Activated naive CD4-positive, alpha-beta T cell treated with anti-CD3 and anti-CD28 coated beads, Interleukin-2, amount 10 ng/mL, durations not matched to agents 5 hours and 36 hours (primary cell): ENCODE measurements around the gene GBP2. TPM values are rescaled to one million over a fixed set of nuclear protein-coding genes. Genes with fewer than 3 reads are reported as not detected.

ENCODE experiments used
- total RNA-seq, 2 experiments: library from RNA; stranded (reverse); gene quantifications; one replicate each; pipeline ENCODE4 v1.2.3, GENCODE V29; 2021

Gene GBP2, protein sequence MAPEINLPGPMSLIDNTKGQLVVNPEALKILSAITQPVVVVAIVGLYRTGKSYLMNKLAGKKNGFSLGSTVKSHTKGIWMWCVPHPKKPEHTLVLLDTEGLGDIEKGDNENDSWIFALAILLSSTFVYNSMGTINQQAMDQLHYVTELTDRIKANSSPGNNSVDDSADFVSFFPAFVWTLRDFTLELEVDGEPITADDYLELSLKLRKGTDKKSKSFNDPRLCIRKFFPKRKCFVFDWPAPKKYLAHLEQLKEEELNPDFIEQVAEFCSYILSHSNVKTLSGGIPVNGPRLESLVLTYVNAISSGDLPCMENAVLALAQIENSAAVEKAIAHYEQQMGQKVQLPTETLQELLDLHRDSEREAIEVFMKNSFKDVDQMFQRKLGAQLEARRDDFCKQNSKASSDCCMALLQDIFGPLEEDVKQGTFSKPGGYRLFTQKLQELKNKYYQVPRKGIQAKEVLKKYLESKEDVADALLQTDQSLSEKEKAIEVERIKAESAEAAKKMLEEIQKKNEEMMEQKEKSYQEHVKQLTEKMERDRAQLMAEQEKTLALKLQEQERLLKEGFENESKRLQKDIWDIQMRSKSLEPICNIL
- total RNA-seq: 100 to 1,000 TPM; 299 to 313 TPM

DNA sequence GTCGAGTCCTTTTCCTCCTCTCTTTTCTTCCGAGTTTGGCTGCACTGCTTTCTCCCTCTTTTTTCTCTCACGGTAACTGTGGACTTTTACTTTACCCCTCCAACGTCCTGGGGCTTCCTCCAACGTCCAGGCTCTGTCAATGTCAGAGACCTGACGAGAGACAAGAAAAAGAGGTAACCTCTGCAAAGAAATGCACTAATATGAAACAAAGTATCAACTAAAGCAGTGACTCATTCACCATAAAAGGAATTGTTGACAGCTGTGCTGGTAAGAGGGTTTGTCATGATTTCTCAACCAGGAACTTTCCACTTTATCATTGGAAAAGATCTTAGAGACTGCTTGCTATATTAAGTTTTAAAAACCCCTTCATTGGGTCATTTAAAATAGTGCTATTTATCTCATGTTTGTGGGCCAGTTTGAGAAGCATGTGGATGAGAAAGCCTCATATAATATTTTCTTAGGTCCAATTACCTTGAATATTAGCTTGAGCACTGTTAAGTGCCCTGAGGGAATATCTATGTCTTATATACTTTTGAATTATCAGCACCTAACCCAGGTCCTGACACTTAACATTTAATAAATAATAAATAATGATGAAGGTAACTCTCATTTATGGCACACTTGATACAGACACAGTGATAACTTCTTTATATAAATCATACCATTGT, at the start of gene GBP2:
GBP2 (minus strand) TSS at position 202 of the 668 bp plus-strand sequence. CDS start 4,148 bp downstream, outside the sequence.

DNA sequence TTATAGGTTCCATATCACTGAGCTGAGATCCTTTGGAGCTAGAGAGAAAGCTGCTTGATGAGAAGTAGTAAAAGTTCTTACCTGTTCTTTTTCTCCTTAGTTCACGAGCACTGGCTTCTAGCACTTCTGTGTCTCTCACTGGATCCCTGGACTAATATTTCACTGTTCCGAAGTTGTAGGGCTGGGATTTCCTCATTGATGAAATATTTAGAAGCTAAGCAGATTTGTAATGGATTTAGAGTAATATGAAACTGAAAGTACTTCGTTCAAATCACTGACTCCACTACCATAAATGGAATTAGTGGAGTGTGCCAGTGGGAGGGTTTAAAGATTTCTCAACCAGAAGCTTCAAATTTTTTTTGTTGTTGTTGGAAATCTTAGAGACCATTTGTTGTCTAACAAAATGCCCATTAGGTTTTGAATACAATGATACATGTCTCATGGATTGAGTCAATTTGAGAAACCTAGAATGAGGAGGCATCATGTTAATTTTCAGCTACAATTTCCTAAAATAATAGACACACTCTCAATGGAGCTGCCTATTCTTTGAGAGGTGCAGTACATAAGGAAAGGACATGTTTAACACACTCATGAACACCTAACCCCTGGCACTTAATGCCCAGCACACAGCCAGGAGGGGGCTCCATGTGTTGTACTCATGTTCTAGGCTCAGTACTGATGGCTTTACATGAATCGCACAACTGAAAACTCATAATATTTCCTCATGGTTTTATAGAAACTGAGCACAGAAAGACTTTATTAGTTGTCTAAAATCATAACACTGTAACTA, 60.6 kb downstream of the GBP2 start, which contains the start of gene GBP1:
GBP1 (minus strand) TSS at position 130 of the 790 bp plus-strand sequence. CDS start 1,974 bp downstream, outside the sequence.

Other genes with a start within 250 kb of the GBP2 start
- 10 to 100 TPM; 39.8 to 40.4 TPM for gene GTF2B, start 234.5 kb downstream of the GBP2 start, total RNA-seq
- gene KYAT3, start 133.5 kb downstream of the GBP2 start, total RNA-seq: 10 to 100 TPM; 34.5 to 34.9 TPM
- 10 to 100 TPM; 18.5 to 19.0 TPM for gene RBMXL1, start 133.5 kb downstream of the GBP2 start, total RNA-seq
- 10 to 100 TPM; 29.7 to 31.8 TPM for gene GBP3, start 103.2 kb downstream of the GBP2 start, total RNA-seq
- gene GBP1, start 60.9 kb downstream of the GBP2 start, total RNA-seq: 100 to 1,000 TPM; 171 to 177 TPM
- gene GBP7, start 49.9 kb upstream of the GBP2 start, total RNA-seq: under 1 TPM; 0.20 to 0.39 TPM
- 10 to 100 TPM; 80.9 to 81.1 TPM for gene GBP4, start 72.8 kb upstream of the GBP2 start, total RNA-seq
- 100 to 1,000 TPM; 330 TPM for gene GBP5, start 146.7 kb upstream of the GBP2 start, total RNA-seq
- gene GBP6, start 237.9 kb upstream of the GBP2 start, total RNA-seq: under 1 TPM; 0.29 to 0.40 TPM